ENCODE results near the gene IDE.
A peak's percentile ranks its signal among the peaks of the same experiment; 100 is the strongest.

IDE gene

GRCh38 chr10:92420546-92421275, 153.2 kb downstream of the IDE start:
- H3K27ac ChIP-seq, result no peak overlapping the region
- DNase-seq (ENCODE audit: low spot score), result no peak
- no peak for TF ChIP-seq CTCF (IDR thresholded peaks at IDR 0.05)
- peak overlapping the region; percentile 68 for H3K4me3 ChIP-seq

- Histone ChIP-seq H3K4me3 (peak overlapping the region; percentile 68), H3K27ac (no peak overlapping the region)
- TF ChIP-seq CTCF (IDR thresholded peaks at IDR 0.05), result no peak
- DNase-seq (ENCODE audit: low spot score), result no peak
Observed at GRCh38 chr10:92419740-92420545, 153.9 kb downstream of the IDE start.

GRCh38 chr10:92418891-92419290, 155.0 kb downstream of the IDE start:
- no peak for TF ChIP-seq CTCF (IDR thresholded peaks at IDR 0.05)

GRCh38 chr10:92418221-92418620, 155.7 kb downstream of the IDE start:
- Histone ChIP-seq H3K4me3 (no peak overlapping the region), H3K27ac (no peak overlapping the region)
- DNase-seq (ENCODE audit: low spot score), result no peak
- TF ChIP-seq CTCF (IDR thresholded peaks at IDR 0.05), result no peak

More at GRCh38 chr10:92418891-92419290, 155.0 kb downstream of the IDE start:
- Histone ChIP-seq H3K27ac (no peak overlapping the region), H3K4me3 (no peak overlapping the region)
- no peak for DNase-seq (ENCODE audit: low spot score)

GRCh38 chr10:92413519-92413918, 160.4 kb downstream of the IDE start:
- no peak for DNase-seq (ENCODE audit: low spot score)
- H3K4me3 ChIP-seq, result no peak overlapping the region
- no peak overlapping the region for H3K27ac ChIP-seq
- TF ChIP-seq CTCF (IDR thresholded peaks at IDR 0.05), result no peak

- no peak overlapping the region for H3K4me3 ChIP-seq
- no peak for DNase-seq (ENCODE audit: low spot score)
- no peak overlapping the region for H3K27ac ChIP-seq
- no peak for TF ChIP-seq CTCF (IDR thresholded peaks at IDR 0.05)
Observed at GRCh38 chr10:92413011-92413410, 160.9 kb downstream of the IDE start.

All from coronary artery (tissue), 2 donors.